ENCODE measurements around the gene CHDH. TPM values are rescaled to one million over a fixed set of nuclear protein-coding genes. Genes with fewer than 3 reads are reported as not detected.

The CHDH gene
- total RNA-seq, 2 experiments from 2014 or later, result 0.03 to 2.3 TPM

GRCh38 chr3:53789459-53789858 is 56.8 kb downstream of the CHDH start:
- DNase-seq (ENCODE audit: low spot score), result no peak
- no peak overlapping the region for H3K4me3 ChIP-seq (ENCODE audit: low read depth, low read length, poor library complexity, severe bottlenecking)
- no TSS peak for BruUV-seq (replicated peaks)
- no peak for TF ChIP-seq EZH2phosphoT487 (IDR thresholded peaks at IDR 0.05; ENCODE audit: borderline replicate concordance, low read depth, low read length)
- TF ChIP-seq, protein P1, sequence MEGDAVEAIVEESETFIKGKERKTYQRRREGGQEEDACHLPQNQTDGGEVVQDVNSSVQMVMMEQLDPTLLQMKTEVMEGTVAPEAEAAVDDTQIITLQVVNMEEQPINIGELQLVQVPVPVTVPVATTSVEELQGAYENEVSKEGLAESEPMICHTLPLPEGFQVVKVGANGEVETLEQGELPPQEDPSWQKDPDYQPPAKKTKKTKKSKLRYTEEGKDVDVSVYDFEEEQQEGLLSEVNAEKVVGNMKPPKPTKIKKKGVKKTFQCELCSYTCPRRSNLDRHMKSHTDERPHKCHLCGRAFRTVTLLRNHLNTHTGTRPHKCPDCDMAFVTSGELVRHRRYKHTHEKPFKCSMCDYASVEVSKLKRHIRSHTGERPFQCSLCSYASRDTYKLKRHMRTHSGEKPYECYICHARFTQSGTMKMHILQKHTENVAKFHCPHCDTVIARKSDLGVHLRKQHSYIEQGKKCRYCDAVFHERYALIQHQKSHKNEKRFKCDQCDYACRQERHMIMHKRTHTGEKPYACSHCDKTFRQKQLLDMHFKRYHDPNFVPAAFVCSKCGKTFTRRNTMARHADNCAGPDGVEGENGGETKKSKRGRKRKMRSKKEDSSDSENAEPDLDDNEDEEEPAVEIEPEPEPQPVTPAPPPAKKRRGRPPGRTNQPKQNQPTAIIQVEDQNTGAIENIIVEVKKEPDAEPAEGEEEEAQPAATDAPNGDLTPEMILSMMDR (conservative IDR thresholded peaks at IDR 0.05; ENCODE audit: low read length), result no peak
- H3K9me2 ChIP-seq (ENCODE audit: insufficient read depth, low read length), result no peaks in the 10 kb centered on the region
- H3K79me2 ChIP-seq (ENCODE audit: insufficient read depth, low read depth, low read length), result no peaks in the 10 kb centered on the region
- no peaks in the 10 kb centered on the region for H3K4me1 ChIP-seq (ENCODE audit: insufficient read depth, low read length, poor library complexity, severe bottlenecking)
- no peak overlapping the region for H2AFZ ChIP-seq (ENCODE audit: low read length)
- ChIA-PET CTCF (ENCODE audit: unreplicated experiment) (no interaction called here), POLR2A (interaction anchor here (0.6 kb wide), 1 partner anchor 46 kb away, joined by 3 read pairs; no protein-coding TSS in a partner anchor)
- H3K27ac ChIP-seq (ENCODE audit: low read depth, low read length, poor library complexity, severe bottlenecking), result no peak overlapping the region
- intact Hi-C loops (cut with micrococcal nuclease; ENCODE audit: unreplicated experiment), result no loop called here
- H3K36me3 ChIP-seq (ENCODE audit: insufficient read depth, low read length), result no peaks in the 10 kb centered on the region
- H4K20me1 ChIP-seq (ENCODE audit: insufficient read depth, low read length), result no peaks in the 10 kb centered on the region
- H3K9me3 ChIP-seq (ENCODE audit: low read length), result no peaks in the 10 kb centered on the region
- no peak overlapping the region for H3K4me2 ChIP-seq (ENCODE audit: low read length)

- Histone ChIP-seq H3K4me3 (ENCODE audit: low read depth, low read length, poor library complexity, severe bottlenecking) (no peak overlapping the region), H4K20me1 (ENCODE audit: insufficient read depth, low read length) (no peaks in the 10 kb centered on the region), H3K4me1 (ENCODE audit: insufficient read depth, low read length, poor library complexity, severe bottlenecking) (no peaks in the 10 kb centered on the region), H3K79me2 (ENCODE audit: insufficient read depth, low read depth, low read length) (no peaks in the 10 kb centered on the region), H3K9me2 (ENCODE audit: insufficient read depth, low read length) (no peaks in the 10 kb centered on the region), H3K27ac (ENCODE audit: low read depth, low read length, poor library complexity, severe bottlenecking) (no peak overlapping the region), H3K9me3 (ENCODE audit: low read length) (no peaks in the 10 kb centered on the region), H3K4me2 (ENCODE audit: low read length) (no peak overlapping the region), H2AFZ (ENCODE audit: low read length) (no peak overlapping the region), H3K36me3 (ENCODE audit: insufficient read depth, low read length) (no peaks in the 10 kb centered on the region)
- no peak for DNase-seq (ENCODE audit: low spot score)
- POLR2A ChIA-PET, result no interaction called here
- BruUV-seq (replicated peaks), result no TSS peak
- CTCF ChIA-PET (ENCODE audit: unreplicated experiment), result no interaction called here
- intact Hi-C loops (cut with micrococcal nuclease; ENCODE audit: unreplicated experiment), result no loop called here
- TF ChIP-seq EZH2phosphoT487 (IDR thresholded peaks at IDR 0.05; ENCODE audit: borderline replicate concordance, low read depth, low read length), result no peak
- TF ChIP-seq, protein P1 (conservative IDR thresholded peaks at IDR 0.05; ENCODE audit: low read length), result no peak
Observed at GRCh38 chr3:53788038-53788437, 58.2 kb downstream of the CHDH start.

DNA sequence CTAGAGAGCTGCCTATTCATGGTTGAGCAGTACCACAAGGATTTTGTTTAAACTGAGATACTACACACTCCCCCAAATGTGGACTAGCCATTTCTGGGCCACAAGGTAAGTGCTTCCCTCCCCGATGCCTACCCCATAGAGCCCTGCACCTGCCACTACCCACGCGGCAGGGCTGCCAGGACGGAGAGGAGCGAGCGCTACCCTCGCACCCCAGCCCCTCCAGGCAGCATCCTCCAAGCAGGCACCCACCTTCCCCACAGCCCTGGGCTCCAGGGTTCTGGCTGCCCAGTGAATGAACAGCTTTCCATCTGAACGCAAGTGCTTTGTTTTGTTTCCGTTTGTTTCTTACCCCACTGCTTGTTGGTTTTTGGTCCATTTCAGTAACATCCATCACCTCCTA is 59.2 kb downstream of the CHDH start:
- Histone ChIP-seq H2AFZ (ENCODE audit: low read length) (no peak overlapping the region), H3K4me2 (ENCODE audit: low read length) (no peak overlapping the region), H3K79me2 (ENCODE audit: insufficient read depth, low read depth, low read length) (no peaks in the 10 kb centered on the region), H4K20me1 (ENCODE audit: insufficient read depth, low read length) (no peaks in the 10 kb centered on the region), H3K36me3 (ENCODE audit: insufficient read depth, low read length) (no peaks in the 10 kb centered on the region), H3K9me2 (ENCODE audit: insufficient read depth, low read length) (no peaks in the 10 kb centered on the region), H3K4me1 (ENCODE audit: insufficient read depth, low read length, poor library complexity, severe bottlenecking) (no peaks in the 10 kb centered on the region), H3K27ac (ENCODE audit: low read depth, low read length, poor library complexity, severe bottlenecking) (no peak overlapping the region), H3K4me3 (ENCODE audit: low read depth, low read length, poor library complexity, severe bottlenecking) (no peak overlapping the region), H3K9me3 (ENCODE audit: low read length) (no peaks in the 10 kb centered on the region)
- no TSS peak for BruUV-seq (replicated peaks)
- TF ChIP-seq, protein P1 (conservative IDR thresholded peaks at IDR 0.05; ENCODE audit: low read length), result no peak
- TF ChIP-seq EZH2phosphoT487 (IDR thresholded peaks at IDR 0.05; ENCODE audit: borderline replicate concordance, low read depth, low read length), result no peak
- ChIA-PET POLR2A (interaction anchor here (0.6 kb wide), 1 partner anchor 132 kb away, joined by 3 read pairs; no protein-coding TSS in a partner anchor), CTCF (ENCODE audit: unreplicated experiment) (no interaction called here)
- no peak for DNase-seq (ENCODE audit: low spot score)
- intact Hi-C loops (cut with micrococcal nuclease; ENCODE audit: unreplicated experiment), result no loop called here
